Neuronal stem cell (in vitro differentiated cells): Measurements from ENCODE around the gene SERTM1.

Experiments used
- DNase-seq: peaks from one replicate; pipeline ENCODE4 v3.0.0-alpha.2; 2013; ENCODE audit warnings: low spot score
- H2AFZ ChIP-seq: one replicate; pipeline ENCODE4 v1.6.1; 2013; ENCODE audit warnings: mild to moderate bottlenecking, low read length, inconsistent platforms
- H2AK5ac ChIP-seq: 2 replicates; pipeline ENCODE4 v1.6.1; 2013; ENCODE audit warnings: low read depth, mild to moderate bottlenecking, inconsistent platforms, low read length, moderate library complexity, mixed read lengths
- H2BK120ac ChIP-seq: 2 replicates; pipeline ENCODE4 v1.6.1; 2013; ENCODE audit warnings: low read depth, mild to moderate bottlenecking, inconsistent platforms, low read length, moderate library complexity, mixed read lengths
- H2BK12ac ChIP-seq: one replicate; pipeline ENCODE4 v1.6.1; 2013; ENCODE audit warnings: low read length, inconsistent platforms
- H2BK15ac ChIP-seq: 2 replicates; pipeline ENCODE4 v1.6.1; 2013; ENCODE audit warnings: mild to moderate bottlenecking, low read length, inconsistent platforms, mixed read lengths
- H2BK5ac ChIP-seq: one replicate; pipeline ENCODE4 v1.6.1; 2013; ENCODE audit warnings: inconsistent platforms, mild to moderate bottlenecking, low read length, moderate library complexity
- H3K14ac ChIP-seq: one replicate; pipeline ENCODE4 v1.6.1; 2013; ENCODE audit warnings: low read length, inconsistent platforms
- H3K18ac ChIP-seq: 2 replicates; pipeline ENCODE4 v1.6.1; 2013; ENCODE audit warnings: low read length, inconsistent platforms
- H3K23ac ChIP-seq: 2 replicates; pipeline ENCODE4 v1.6.1; 2013; ENCODE audit warnings: low read depth, mild to moderate bottlenecking, mixed read lengths, low read length, inconsistent platforms; ENCODE audit not compliant: poor library complexity
- H3K27ac ChIP-seq: replicated peaks from 3 replicates; pipeline ENCODE4 v1.5.1; 2013; ENCODE audit warnings: low read length, inconsistent platforms
- H3K27me3 ChIP-seq, 3 experiments: 2 replicates each; pipeline ENCODE4 v1.6.1; 2013; ENCODE audit warnings: low read length in 3 of 3, mild to moderate bottlenecking in 2 of 3, inconsistent platforms in 1 of 3, low read depth in 1 of 3, mixed read lengths in 1 of 3, moderate library complexity in 1 of 3; ENCODE audit not compliant: control insufficient read depth in 3 of 3, insufficient read depth in 3 of 3
- H3K36me3 ChIP-seq, 2 donors: replicated peaks in 1 of 2; 2 replicates each; pipeline ENCODE4 v1.6.1; 2013; ENCODE audit warnings: low read length in 2 of 2; ENCODE audit not compliant: control insufficient read depth in 2 of 2, insufficient read depth in 2 of 2
- H3K4ac ChIP-seq: 2 replicates; pipeline ENCODE4 v1.6.1; 2013; ENCODE audit warnings: inconsistent platforms, mild to moderate bottlenecking, low read length, moderate library complexity
- H3K4me1 ChIP-seq, 2 donors: 1 replicate in 1 of 2; 2 replicates in 1 of 2; pipeline ENCODE4 v1.6.1; 2013; ENCODE audit warnings: low read length in 2 of 2, low read depth in 1 of 2; ENCODE audit not compliant: control insufficient read depth in 2 of 2, insufficient read depth in 1 of 2
- H3K4me2 ChIP-seq: one replicate; pipeline ENCODE4 v1.6.1; 2013; ENCODE audit warnings: mild to moderate bottlenecking, low read length, inconsistent platforms; ENCODE audit not compliant: insufficient read depth, poor library complexity, severe bottlenecking
- H3K4me3 ChIP-seq, 2 donors: 2 replicates each; pipeline ENCODE4 v1.5.1; 2013; ENCODE audit warnings: low read length in 2 of 2, mild to moderate bottlenecking in 2 of 2, inconsistent platforms in 1 of 2, moderate library complexity in 1 of 2
- H3K79me1 ChIP-seq: one replicate; pipeline ENCODE4 v1.6.1; 2013; ENCODE audit warnings: low read depth, mild to moderate bottlenecking, inconsistent platforms, low read length, moderate library complexity
- H3K9ac ChIP-seq: one replicate; pipeline ENCODE4 v1.6.1; 2013; ENCODE audit warnings: mild to moderate bottlenecking, low read depth, low read length, inconsistent platforms; ENCODE audit not compliant: poor library complexity
- H3K9me3 ChIP-seq, 2 donors: replicated peaks in 1 of 2; 2 replicates each; pipeline versions ENCODE3 to v1.6.1; 2013; ENCODE audit warnings: low read length in 2 of 2, mild to moderate bottlenecking in 2 of 2, inconsistent platforms in 1 of 2, low read depth in 1 of 2, mixed read lengths in 1 of 2, moderate library complexity in 1 of 2; ENCODE audit not compliant: control insufficient read depth in 2 of 2, insufficient read depth in 1 of 2
- H4K8ac ChIP-seq: one replicate; pipeline ENCODE4 v1.6.1; 2013; ENCODE audit warnings: low read depth, mild to moderate bottlenecking, inconsistent platforms, low read length, moderate library complexity
- H4K91ac ChIP-seq: one replicate; pipeline ENCODE4 v1.6.1; 2013; ENCODE audit warnings: low read length, low read depth, mild to moderate bottlenecking, inconsistent platforms; ENCODE audit not compliant: poor library complexity
- WGBS, 2 donors: extraction: QIAGEN DNeasy Blood & Tissue Kit; methylation state at CpG; one replicate each; pipeline ENCODE4 v1.1.7; 2013; ENCODE audit warnings: missing lambda C conversion rate in 2 of 2, mixed read lengths in 1 of 2; ENCODE audit not compliant: insufficient read length in 2 of 2, insufficient replicate concordance in 1 of 2; ENCODE audit errors: extremely low coverage in 2 of 2; 5-methylcytosine and 5-hydroxymethylcytosine counted together

Gene SERTM1

DNA sequence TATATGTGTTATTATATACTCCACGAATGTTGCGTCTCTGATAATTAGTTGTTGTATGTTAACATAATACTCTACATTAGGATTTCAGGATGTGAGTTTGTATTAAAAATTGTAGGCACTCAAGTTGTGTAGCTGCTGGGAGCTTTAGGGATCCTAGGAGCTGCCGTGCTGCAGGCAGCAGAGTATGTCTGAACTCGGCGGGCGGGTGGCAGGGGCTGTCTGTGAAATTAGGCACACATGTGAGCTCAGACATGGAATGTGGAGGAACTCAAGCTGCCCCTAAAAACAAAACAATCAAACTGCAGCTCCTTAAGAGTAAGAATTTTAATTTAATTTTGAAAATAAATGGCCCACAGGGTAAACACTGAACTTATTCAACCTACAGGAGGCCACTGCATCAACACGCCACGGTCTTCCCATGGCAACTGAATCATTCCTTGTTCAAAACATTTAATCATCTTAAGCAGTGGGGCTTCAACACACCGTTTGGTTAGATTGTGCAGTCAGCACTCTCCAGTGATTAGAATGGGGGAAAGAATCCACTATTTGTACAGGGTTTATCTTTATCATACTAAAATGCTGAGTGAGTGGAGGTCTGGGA is 22.7 kb downstream of the SERTM1 start:
- Histone ChIP-seq H3K4me1 (no peaks in the 10 kb centered on the region), H3K23ac (no peak overlapping the region), H3K14ac (no peak overlapping the region), H3K9ac (no peak overlapping the region), H3K27ac (no peak overlapping the region), H3K79me1 (no peaks in the 10 kb centered on the region), H2BK12ac (no peak overlapping the region), H3K9me3 (no peaks in the 10 kb centered on the region), H2BK5ac (no peak overlapping the region), H4K91ac (no peak overlapping the region), H3K4me3 (no peak overlapping the region), H3K18ac (no peak overlapping the region), H2BK15ac (no peak overlapping the region), H2AFZ (no peak overlapping the region), H3K4ac (no peak overlapping the region), H3K27me3 (peaks cover 0 to 7% (median 0%) of the 10 kb centered on the region in 3 experiments), H3K36me3 (no peaks in the 10 kb centered on the region), H4K8ac (no peak overlapping the region), H2BK120ac (no peak overlapping the region), H2AK5ac (no peak overlapping the region), H3K4me2 (no peak overlapping the region)
- WGBS, 2 donors = no CpG with 5 or more reads among the region's 9 CpGs
- DNase-seq = no peak

DNA sequence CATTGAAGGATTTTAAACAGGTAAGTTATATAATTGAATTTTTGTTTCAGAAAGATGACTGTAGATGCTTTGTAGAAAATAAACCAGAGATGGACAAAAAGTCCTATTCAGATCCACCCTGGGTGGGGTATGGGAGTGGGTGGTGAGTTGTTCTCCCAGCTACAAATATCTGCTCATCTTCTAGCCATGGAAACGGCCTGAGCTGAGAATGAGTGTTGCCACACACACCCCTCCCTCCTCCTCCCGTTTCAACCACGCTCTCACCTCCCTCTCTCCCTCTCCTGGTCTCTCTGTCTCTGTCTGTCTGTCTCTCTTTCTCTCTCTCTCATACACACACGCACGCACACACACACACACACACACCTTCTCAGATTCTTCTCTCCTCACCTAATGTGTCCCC is 26.4 kb downstream of the SERTM1 start:
- Histone ChIP-seq H2BK12ac (no peak overlapping the region), H4K8ac (no peak overlapping the region), H2AFZ (no peak overlapping the region), H2BK5ac (no peak overlapping the region), H2AK5ac (no peak overlapping the region), H3K9me3 (no peaks in the 10 kb centered on the region), H3K9ac (no peak overlapping the region), H3K23ac (no peak overlapping the region), H3K18ac (no peak overlapping the region), H3K14ac (no peak overlapping the region), H2BK15ac (no peak overlapping the region), H2BK120ac (no peak overlapping the region), H3K4me1 (no peaks in the 10 kb centered on the region), H3K36me3 (no peaks in the 10 kb centered on the region), H4K91ac (no peak overlapping the region), H3K27ac (no peak overlapping the region), H3K4me2 (no peak overlapping the region), H3K4ac (no peak overlapping the region), H3K79me1 (no peaks in the 10 kb centered on the region), H3K4me3 (no peak overlapping the region), H3K27me3 (no peaks in the 10 kb centered on the region)
- WGBS, 2 donors = no CpG with 5 or more reads among the region's 5 CpGs
- no peak for DNase-seq

DNA sequence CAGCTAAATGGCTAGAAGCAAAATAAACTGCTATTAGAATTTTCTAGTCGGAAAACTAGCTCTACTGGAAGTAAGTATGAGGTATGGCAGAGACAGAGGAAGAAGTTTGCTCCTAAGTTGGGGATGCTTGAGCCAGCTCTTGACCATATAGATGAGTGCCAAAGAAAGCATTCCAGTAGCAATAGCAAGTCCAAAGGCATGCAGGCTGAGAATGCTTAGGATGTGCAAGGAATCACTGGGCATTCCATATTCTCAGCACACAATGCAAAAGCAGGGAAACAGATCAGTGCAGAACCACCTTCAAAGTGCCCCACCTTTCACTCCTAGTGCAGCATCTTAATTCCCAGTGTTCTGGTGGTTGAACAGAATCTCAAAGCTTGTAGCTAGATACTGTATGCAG is 32.9 kb downstream of the SERTM1 start:
- no peak overlapping the region for H2BK12ac ChIP-seq
- H3K9ac ChIP-seq = no peak overlapping the region
- no peak overlapping the region for H2BK120ac ChIP-seq
- no peak overlapping the region for H3K18ac ChIP-seq
- no peaks in the 10 kb centered on the region for H3K79me1 ChIP-seq
- no peak overlapping the region for H3K4me3 ChIP-seq
- DNase-seq = no peak
- H3K4me1 ChIP-seq = no peaks in the 10 kb centered on the region
- H3K9me3 ChIP-seq = no peaks in the 10 kb centered on the region
- no peaks in the 10 kb centered on the region for H3K36me3 ChIP-seq
- H2BK15ac ChIP-seq = no peak overlapping the region
- no peak overlapping the region for H4K91ac ChIP-seq
- H3K4me2 ChIP-seq = no peak overlapping the region
- H2BK5ac ChIP-seq = no peak overlapping the region
- H4K8ac ChIP-seq = no peak overlapping the region
- no CpG with 5 or more reads among the region's 1 CpG for WGBS, 2 donors
- no peak overlapping the region for H3K23ac ChIP-seq
- H3K27me3 ChIP-seq = peaks cover 0 to 3% (median 0%) of the 10 kb centered on the region in 3 experiments
- no peak overlapping the region for H3K14ac ChIP-seq
- no peak overlapping the region for H2AK5ac ChIP-seq
- H2AFZ ChIP-seq = no peak overlapping the region
- H3K4ac ChIP-seq = no peak overlapping the region
- H3K27ac ChIP-seq = no peak overlapping the region

DNA sequence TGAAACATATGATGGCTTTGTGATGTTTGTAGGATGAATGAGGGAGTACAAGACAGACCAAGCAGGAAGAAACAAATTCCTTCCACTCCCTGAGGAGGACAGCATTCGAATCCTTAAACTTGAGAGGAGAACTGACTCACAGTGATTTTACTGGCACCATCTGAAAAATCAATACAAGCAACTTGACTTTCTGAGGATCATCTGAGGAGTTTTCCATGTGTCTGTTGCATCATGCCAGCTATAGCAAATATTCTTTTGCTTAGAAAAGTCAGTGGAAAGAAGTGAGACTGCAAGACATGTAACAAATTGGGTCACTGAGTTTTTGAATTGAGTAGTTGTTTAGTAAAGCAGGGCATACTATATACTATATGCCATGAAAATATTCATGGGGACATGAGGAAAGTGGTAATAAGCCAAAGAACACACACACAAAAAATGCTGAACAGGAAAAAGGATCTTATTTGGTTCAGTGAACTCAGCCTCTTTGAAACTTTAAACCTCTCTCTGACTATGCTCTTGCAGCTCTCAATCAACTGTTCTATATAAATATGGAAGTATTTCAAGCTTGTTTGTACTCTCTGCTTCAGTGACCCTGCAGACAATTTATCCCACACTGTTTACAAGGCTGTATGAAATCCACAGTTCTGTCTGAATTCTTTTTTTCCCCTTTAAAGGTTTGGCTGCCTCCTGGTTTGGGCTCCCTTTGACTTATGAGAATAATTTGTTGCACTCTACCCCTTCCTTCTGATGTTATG is 35.5 kb downstream of the SERTM1 start:
- Histone ChIP-seq H3K4ac (no peak overlapping the region), H3K9me3 (no peaks in the 10 kb centered on the region), H3K23ac (no peak overlapping the region), H3K36me3 (no peaks in the 10 kb centered on the region), H2BK12ac (no peak overlapping the region), H3K27me3 (peaks cover 0 to 3% (median 0%) of the 10 kb centered on the region in 3 experiments), H2AFZ (no peak overlapping the region), H2BK15ac (no peak overlapping the region), H3K18ac (no peak overlapping the region), H4K8ac (no peak overlapping the region), H3K4me3 (no peak overlapping the region), H3K4me2 (no peak overlapping the region), H4K91ac (no peak overlapping the region), H3K79me1 (no peaks in the 10 kb centered on the region), H3K14ac (no peak overlapping the region), H3K9ac (no peak overlapping the region), H3K27ac (no peak overlapping the region), H3K4me1 (peaks cover 3% of the 10 kb centered on the region in 2 donors), H2BK5ac (no peak overlapping the region), H2BK120ac (no peak overlapping the region), H2AK5ac (no peak overlapping the region)
- no peak for DNase-seq
- no CpG with 5 or more reads among the region's 1 CpG for WGBS, 2 donors
